GM18868 (cell line): ENCODE measurements around the gene UBE2C.
"Not testable (repeated sequence)": the region's sequence is repeated elsewhere in the genome, so short reads cannot be mapped to it uniquely, and the experiment has no call there.

ENCODE experiments used
- ATAC-seq: cut with Tn5 transposase; IDR thresholded peaks from one replicate; pipeline ENCODE4 v1.9.1; 2021; ENCODE audit warnings: mild to moderate bottlenecking, moderate library complexity; ENCODE audit not compliant: unreplicated experiment

The UBE2C gene

DNA sequence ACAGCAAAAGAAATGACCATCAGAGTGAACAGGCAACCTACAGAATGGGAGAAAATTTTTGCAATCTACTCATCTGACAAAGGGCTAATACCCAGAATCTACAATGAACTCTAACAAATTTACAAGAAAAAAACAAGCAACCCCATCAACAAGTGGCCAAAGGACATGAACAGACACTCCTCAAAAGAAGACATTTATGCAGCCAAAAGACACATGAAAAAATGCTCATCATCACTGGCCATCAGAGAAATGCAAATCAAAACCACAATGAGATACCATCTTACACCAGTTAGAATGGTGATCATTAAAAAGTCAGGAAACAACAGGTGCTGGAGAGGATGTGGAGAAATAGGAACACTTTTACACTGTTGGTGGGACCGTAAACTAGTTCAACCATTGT lies 14.9 kb upstream of the UBE2C start:
- ATAC-seq = not testable (repeated sequence)

DNA sequence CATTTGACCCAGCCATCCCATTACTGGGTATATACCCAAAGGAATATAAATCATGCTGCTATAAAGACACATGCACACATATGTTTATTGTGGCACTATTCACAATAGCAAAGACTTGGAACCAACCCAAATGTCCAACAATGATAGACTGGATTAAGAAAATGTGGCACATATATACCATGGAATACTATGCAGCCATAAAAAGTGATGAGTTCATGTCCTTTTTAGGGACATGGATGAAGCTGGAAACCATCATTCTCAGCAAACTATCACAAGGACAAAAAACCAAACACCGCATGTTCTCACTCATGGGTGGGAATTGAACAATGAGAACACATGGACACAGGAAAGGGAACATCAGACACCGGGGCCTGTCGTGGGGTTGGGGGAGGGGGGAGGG lies 14.5 kb upstream of the UBE2C start:
- ATAC-seq = not testable (repeated sequence)

- ATAC-seq = no peak
These were observed 13.4 kb upstream of the UBE2C start for GRCh38 chr20:45798935-45799642.

GRCh38 chr20:45801851-45802250 lies 10.6 kb upstream of the UBE2C start:
- no peak for ATAC-seq

- ATAC-seq = no peak
These were observed 2.1 kb upstream of the UBE2C start for GRCh38 chr20:45810191-45810970.

DNA sequence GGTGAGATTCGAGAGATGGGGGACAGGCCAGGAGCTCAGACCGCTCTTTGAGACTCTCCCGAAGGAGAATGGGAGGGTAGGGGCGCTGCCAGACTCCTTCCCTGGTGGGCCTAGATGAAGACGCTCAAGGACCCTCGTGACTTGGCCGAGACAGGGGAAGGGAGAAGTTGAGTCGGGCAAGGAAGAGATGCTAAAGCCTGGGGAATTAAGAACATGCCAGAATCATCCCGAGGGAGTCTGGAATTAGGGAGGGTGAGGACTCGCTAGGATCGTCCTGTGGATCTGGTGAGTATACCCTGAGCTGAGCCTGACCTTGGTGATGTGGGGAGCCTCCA lies 529 bp downstream of the UBE2C start:
- ATAC-seq = no peak

DNA sequence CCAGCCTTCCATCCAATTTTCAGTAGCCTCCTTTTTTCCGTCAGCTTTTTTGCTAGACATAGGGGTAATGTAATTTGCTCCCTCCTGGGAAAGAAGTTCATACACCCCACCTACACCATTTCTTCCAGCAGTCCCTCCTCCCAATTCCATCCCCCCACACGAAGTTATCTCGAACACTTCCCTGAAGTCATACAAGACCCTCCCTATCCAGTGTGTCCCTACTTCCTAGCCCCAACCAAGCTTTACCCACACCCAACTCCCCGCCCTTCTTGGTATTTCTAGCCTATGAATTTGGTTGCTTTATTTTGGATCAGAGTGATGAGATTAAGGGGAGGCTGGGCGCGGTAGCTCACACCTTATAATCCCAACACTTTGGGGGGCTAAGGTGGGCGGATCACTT lies 1.0 kb downstream of the UBE2C start:
- no peak for ATAC-seq

DNA sequence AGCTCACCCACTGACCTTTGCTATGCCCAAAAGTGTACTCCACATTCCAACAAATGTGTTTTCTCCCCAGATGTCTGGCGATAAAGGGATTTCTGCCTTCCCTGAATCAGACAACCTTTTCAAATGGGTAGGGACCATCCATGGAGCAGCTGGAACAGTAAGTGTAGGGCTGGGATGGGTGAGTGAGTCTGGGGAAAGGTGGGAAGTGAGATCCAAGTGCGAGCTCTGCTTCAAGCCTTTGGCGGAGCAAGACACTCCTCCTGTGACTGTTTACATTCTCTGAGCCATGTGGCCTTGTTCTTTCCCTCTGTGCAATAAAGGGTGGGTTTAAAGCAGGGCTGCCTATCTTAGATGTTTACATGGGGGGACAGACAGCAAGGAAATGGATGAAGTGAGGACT lies 1.9 kb downstream of the UBE2C start:
- no peak for ATAC-seq

- no peak for ATAC-seq
These were observed 4.5 kb downstream of the UBE2C start for GRCh38 chr20:45816951-45817350.

GRCh38 chr20:45817376-45818194 lies 5.1 kb downstream of the UBE2C start:
- ATAC-seq = no peak

DNA sequence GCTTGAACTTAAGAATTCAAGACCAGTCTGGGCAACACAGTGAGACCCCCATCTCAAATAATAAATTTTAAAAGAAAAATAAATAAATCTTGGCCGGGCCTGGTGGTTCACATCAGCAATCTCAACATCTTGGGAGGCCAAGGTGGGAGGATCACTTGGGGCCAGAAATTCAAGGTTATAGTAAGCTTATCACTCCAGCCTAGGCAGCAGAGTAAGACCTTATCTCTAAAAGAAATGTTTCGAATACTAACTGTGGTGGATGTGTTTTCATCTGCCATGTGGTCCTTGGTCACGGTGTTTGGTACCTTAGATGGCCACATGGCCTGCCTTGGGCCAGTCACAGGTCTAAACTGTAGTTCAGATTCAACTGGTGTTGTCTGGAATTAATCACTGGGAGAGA lies 5.8 kb downstream of the UBE2C start:
- no peak for ATAC-seq

DNA sequence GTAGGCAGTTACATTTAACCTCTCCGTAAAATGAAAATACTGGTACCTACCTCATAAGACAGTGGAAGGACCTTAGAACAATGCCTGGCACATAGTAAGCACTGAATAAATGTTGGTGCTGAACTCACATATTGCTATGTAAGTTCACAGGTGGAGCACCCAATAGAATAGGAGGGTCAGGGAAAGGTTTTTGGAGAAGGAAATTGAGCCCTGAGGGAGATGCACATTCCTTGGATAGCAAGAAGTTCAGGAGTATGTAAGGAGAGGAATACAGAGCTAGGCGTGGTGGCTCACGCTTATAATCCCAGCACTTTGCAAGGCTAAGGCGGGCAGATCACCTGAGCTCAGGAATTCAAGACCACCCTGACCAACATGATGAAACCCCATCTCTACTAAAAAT lies 7.0 kb downstream of the UBE2C start:
- ATAC-seq = no peak

DNA sequence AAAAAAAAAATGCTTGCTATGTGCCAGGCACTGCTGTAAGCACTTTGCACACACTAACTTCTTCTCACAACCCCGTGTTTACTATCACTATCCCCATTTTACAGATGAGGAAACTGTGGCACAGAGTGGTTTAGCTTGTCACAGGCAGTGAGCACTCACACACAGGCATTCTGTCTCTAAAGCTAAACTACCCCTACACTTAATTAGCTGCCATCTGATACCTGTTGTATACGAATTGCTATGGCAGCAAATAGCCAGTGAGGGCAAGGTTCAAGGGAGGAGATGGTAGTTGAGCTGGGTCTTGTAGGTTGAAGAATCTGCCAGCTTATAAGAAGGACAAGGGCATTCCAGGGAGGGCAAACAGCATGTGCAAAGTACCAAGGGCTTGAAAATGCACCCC lies 9.5 kb downstream of the UBE2C start:
- ATAC-seq = no peak

DNA sequence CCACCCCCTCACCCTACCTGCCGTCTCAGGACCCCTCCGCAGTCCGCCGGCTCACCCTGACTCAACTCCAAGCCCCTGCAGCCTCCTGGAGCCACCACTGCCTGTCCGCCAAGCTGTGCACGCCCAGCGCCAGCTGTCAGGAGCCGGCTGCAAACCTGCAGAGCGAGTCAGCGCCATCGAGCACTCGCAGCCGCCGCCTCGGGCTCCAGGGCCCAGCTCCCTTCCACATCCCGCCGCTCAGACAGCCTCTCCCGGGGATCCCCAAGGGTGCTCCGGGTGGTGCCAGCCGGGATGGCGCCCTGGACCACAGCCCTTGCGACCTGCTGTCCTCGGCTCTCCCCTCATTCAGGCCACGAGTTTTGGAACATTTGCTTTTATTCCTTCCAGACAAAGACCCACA lies 10.4 kb downstream of the UBE2C start:
- ATAC-seq = no peak

DNA sequence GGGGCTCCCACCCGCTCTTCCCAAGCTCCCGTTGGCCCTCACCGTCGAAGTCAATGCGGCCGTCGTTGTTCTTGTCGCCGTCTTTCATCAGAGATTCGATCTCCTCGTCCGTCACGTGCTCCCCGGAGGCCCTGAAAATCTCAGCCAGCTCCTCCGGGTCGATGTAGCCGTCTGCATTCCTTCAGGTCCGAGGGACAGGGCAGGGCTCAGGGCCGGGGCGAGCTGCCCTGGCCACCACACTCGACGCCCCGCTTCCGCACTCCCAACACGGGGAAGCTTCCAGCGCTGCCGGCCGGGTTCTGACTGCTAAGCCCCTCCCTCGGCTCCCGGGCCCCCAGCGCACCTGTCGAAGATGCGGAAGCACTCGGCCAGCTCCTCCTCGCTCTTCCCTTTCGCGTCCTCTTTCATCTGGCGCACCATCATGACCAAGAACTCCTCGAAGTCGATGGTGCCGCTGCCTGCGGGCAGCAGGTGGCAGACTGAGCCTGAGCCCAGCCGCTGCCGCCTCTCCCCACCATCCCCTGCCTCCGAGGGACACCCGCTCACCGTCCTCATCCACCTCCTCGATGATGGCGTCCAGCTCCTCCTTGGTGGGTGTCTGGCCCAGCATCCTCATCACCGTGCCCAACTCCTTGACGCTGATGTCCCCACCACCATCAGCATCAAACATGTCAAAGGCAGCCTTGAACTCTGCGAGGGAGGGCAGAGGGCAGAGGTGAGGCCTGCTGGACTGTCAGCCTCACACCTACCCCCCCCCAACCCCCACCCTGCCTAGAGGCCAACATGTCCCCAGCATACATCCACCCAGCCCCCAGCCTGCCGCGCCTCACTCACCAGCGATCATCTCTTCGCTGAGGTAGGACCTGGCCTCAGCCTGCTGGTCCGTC lies 11.7 kb downstream of the UBE2C start:
- ATAC-seq = no peak

- no peak for ATAC-seq
These were observed 14.1 kb downstream of the UBE2C start for GRCh38 chr20:45826381-45827019.

GRCh38 chr20:45827030-45827652 lies 14.7 kb downstream of the UBE2C start, which contains the start of gene TNNC2:
TSS of gene TNNC2 (minus strand) at chr20:45827312. CDS start at chr20:45827248, 64 bp downstream.
- ATAC-seq = no peak

DNA sequence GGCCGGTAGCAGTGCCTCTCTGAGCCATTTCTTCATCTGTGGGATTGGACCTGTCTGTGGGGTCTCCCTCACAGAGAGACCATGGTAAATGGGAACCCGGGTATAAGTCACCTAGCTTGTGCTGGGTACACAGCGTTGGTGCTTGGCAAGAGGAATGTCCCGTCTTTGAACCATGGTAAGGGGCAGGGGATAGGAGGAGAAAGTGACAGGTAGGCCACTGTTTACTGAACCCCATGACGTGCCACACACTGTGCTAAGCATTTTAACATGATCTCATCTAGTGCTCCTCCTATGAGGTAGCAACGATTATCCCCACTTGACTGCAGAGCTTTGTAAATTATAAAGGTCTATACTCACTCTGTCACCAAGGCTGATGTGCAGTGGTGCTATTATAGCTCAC lies 15.3 kb downstream of the UBE2C start:
- no peak for ATAC-seq

DNA sequence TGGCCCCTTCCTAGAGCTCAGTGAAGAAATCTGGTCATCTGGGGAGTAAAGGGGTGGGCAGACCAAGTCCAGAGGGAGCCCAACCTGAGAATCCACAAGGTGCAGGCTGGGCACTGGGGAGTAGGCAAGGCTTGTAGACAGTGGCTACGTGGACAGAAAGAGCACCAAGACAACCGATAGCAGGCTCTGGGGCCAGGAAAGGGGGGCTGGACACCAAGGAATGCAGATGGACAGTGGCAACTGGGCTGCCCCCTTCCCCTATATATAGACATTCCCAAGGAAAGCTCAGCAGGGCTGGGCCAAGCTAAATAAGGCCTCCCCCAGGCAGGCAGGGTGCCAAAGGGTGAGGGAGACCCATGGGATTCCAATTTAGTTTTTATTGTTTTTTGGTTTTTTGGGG lies 16.1 kb downstream of the UBE2C start:
- ATAC-seq = no peak

- ATAC-seq = not testable (repeated sequence)
These were observed 17.2 kb downstream of the UBE2C start for GRCh38 chr20:45829673-45830106.
